RWPE2 (cell line): ENCODE results near the gene LIF.

Experiments
- ATAC-seq: fragments of 200-7000 bp; cut with Tn5 transposase; 3 replicates; pipeline ENCODE4 v1.9.1; 2021; ENCODE audit warnings: low read depth
- DNase-seq: peaks from one replicate; pipeline ENCODE4 v3.0.0-alpha.2; 2020; ENCODE audit warnings: low spot score
- H3K27ac ChIP-seq: fragments of 450-650 bp; 2 replicates; pipeline ENCODE4 v1.5.1; 2017; ENCODE audit warnings: mild to moderate bottlenecking; ENCODE audit not compliant: poor library complexity, severe bottlenecking
- H3K27me3 ChIP-seq: fragments of 250-450 bp; sonication (Bioruptor Pico); 2 replicates; pipeline ENCODE4 v1.5.1; 2021; ENCODE audit warnings: mild to moderate bottlenecking, moderate library complexity; ENCODE audit not compliant: insufficient read depth, poor library complexity, severe bottlenecking
- H3K36me3 ChIP-seq: fragments of 250-450 bp; sonication (Bioruptor Pico); 2 replicates; pipeline ENCODE4 v1.5.1; 2020; ENCODE audit warnings: low read depth, mild to moderate bottlenecking, moderate library complexity
- H3K4me1 ChIP-seq: fragments of 250-450 bp; sonication (Bioruptor Pico); 2 replicates; pipeline ENCODE4 v1.5.1; 2021; ENCODE audit warnings: mild to moderate bottlenecking, moderate library complexity; ENCODE audit not compliant: insufficient read depth, poor library complexity, severe bottlenecking
- H3K4me3 ChIP-seq: fragments of 250-450 bp; sonication (Bioruptor Pico); 2 replicates; pipeline ENCODE4 v1.5.1; 2021; ENCODE audit warnings: mild to moderate bottlenecking, moderate library complexity; ENCODE audit not compliant: severe bottlenecking
- H3K9me3 ChIP-seq: fragments of 250-450 bp; sonication (Bioruptor Pico); 2 replicates; pipeline ENCODE4 v1.5.1; 2021; ENCODE audit warnings: mild to moderate bottlenecking, moderate library complexity; ENCODE audit not compliant: severe bottlenecking
- TF ChIP-seq, protein P1 (sequence below): fragments of 450-650 bp; IDR thresholded peaks from one replicate; pipeline ENCODE4 v1.5.1; 2017; ENCODE audit warnings: mild to moderate bottlenecking, moderate library complexity; ENCODE audit not compliant: poor library complexity, severe bottlenecking

LIF gene

DNA sequence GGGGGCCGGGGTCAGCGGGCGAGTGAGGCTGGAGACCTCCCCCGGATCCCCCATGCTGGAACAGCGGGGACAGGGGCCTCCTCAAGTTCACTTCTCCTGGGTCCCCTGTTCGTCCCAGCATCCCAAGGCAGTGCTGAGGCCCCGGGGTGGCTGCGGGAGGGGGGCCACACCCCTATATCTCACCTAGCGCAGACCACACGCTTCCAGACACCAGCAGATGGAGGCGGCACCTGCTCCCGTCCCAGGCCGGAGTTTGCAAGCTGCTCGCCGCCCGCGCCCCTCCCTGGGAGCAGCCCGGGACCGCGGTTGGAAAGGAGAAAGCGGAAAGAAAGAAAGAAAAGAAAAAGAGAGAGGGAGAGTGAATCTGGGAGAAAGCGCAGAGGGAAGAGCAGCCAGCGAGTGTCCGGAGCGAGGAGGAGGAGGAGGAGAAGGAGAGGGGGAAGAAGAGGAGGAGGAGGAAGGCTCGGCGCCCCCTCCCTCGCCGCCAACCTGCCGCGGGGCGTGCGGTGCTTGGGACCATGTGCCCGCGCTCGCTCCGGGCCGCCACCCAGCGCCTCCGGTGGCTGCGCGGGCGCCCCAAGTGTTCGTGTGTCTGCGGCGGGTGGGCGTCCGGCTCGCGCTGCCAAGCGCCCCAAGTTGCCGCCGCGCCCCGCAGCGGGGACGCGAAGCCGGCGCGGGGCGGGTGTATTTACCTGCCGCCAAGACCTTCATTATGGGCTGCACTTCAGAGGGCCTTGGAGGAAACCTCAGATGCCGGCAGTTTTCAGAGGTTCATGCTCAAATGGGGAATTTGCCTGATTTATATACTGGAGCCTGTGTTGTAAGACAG lies at the start of gene LIF:
Gene LIF, minus strand, starts transcription at position 775 of the 829 bp plus-strand sequence. Its CDS starts 64 bp downstream, at position 711.
- no peaks in the 10 kb centered on the region for H3K36me3 ChIP-seq
- peak within 1 kb of the TSS; percentile 36 for H3K4me3 ChIP-seq
- DNase-seq: no peak
- H3K27ac ChIP-seq: peak within 1 kb of the TSS; percentile 8
- ATAC-seq: peak; percentile 28
- no peaks in the 10 kb centered on the region for H3K9me3 ChIP-seq
- TF ChIP-seq, protein P1, sequence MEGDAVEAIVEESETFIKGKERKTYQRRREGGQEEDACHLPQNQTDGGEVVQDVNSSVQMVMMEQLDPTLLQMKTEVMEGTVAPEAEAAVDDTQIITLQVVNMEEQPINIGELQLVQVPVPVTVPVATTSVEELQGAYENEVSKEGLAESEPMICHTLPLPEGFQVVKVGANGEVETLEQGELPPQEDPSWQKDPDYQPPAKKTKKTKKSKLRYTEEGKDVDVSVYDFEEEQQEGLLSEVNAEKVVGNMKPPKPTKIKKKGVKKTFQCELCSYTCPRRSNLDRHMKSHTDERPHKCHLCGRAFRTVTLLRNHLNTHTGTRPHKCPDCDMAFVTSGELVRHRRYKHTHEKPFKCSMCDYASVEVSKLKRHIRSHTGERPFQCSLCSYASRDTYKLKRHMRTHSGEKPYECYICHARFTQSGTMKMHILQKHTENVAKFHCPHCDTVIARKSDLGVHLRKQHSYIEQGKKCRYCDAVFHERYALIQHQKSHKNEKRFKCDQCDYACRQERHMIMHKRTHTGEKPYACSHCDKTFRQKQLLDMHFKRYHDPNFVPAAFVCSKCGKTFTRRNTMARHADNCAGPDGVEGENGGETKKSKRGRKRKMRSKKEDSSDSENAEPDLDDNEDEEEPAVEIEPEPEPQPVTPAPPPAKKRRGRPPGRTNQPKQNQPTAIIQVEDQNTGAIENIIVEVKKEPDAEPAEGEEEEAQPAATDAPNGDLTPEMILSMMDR: peak; percentile 35
- H3K4me1 ChIP-seq: peaks cover 8% of the 10 kb centered on the region
- H3K27me3 ChIP-seq: no peaks in the 10 kb centered on the region

DNA sequence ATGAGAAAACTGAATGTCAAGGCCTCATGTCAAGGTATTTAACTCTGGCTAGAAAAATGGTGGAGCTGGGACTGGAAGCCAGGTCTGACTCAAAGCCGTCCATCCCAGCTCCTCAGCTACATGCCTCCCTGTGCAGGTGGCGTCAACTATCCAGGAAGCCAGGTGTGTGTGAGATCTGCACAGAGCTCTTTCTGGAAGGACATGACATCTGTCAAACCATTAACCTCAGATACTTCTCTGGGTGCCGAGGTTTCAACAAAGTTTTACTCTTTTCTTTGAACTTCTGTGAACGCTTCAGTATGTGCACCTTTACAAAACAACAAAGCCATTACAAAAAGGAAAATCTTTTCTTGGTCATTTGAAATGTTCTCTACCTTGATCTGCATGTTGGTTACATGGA lies 49.8 kb upstream of the LIF start:
- no peaks in the 10 kb centered on the region for H3K27me3 ChIP-seq
- no peak overlapping the region for H3K4me3 ChIP-seq
- TF ChIP-seq, protein P1: no peak
- peaks cover 41% of the 10 kb centered on the region for H3K36me3 ChIP-seq
- ATAC-seq (no peak), DNase-seq (no peak)
- no peak overlapping the region for H3K27ac ChIP-seq
- H3K9me3 ChIP-seq: no peaks in the 10 kb centered on the region
- H3K4me1 ChIP-seq: peaks cover 7% of the 10 kb centered on the region

GRCh38 chr22:30295576-30295975 lies 49.0 kb upstream of the LIF start:
- H3K9me3 ChIP-seq: no peaks in the 10 kb centered on the region
- H3K36me3 ChIP-seq: peaks cover 37% of the 10 kb centered on the region
- H3K27ac ChIP-seq: no peak overlapping the region
- TF ChIP-seq, protein P1: no peak
- no peak for ATAC-seq
- H3K4me1 ChIP-seq: peaks cover 14% of the 10 kb centered on the region
- H3K4me3 ChIP-seq: no peak overlapping the region
- H3K27me3 ChIP-seq: no peaks in the 10 kb centered on the region
- DNase-seq: no peak

DNA sequence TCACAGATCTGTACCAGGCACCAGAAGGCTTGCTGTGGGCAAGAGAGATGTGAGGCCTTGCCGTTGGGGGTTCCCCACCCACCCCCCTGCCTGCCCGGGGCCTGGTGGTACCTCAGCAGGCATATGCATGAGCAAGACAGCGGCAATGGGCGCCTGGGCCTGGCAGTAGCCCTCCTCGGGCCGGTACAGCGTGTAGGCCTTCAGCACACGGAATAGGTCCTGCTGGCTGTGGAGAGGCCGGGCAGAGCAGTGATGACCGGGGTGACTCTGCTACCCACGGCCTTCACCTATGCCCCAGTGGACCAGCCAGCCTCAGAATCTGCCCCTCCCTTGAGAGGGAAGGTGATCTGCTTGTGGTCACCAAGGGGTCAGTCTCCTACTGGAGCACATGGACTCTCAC lies 48.3 kb upstream of the LIF start:
- Histone ChIP-seq H3K4me3 (no peak overlapping the region), H3K27ac (no peak overlapping the region), H3K4me1 (peaks cover 21% of the 10 kb centered on the region), H3K27me3 (no peaks in the 10 kb centered on the region), H3K9me3 (no peaks in the 10 kb centered on the region), H3K36me3 (peaks cover 34% of the 10 kb centered on the region)
- ATAC-seq: no peak
- TF ChIP-seq, protein P1: no peak
- no peak for DNase-seq

DNA sequence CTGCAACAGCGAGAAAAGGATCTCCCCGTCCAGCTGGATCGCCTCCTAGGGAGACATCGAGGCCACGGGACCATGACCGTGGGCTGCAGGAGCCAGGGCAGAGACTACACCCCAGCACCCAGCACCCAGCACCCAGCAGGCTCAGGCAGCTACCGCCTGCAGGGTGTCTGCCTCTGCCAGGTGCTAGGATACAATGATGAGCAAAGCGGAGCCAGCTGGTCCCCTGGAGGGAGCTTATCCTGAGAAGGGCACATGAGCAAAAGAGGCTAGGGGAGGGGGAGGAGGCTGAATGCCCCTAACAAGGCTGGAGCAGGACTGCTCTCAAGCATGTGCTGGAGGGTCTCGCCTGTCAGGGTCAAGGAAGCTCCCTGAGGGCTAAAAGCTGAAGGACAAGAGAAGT lies 47.5 kb upstream of the LIF start:
- Histone ChIP-seq H3K9me3 (no peaks in the 10 kb centered on the region), H3K4me1 (peaks cover 21% of the 10 kb centered on the region), H3K27ac (no peak overlapping the region), H3K36me3 (peaks cover 27% of the 10 kb centered on the region), H3K27me3 (no peaks in the 10 kb centered on the region), H3K4me3 (no peak overlapping the region)
- ATAC-seq: no peak
- TF ChIP-seq, protein P1: no peak
- DNase-seq: no peak
